HG03439 (cell line): Measurements from ENCODE around the gene SSH2.

Source experiments
- ATAC-seq: cut with Tn5 transposase; IDR thresholded peaks from one replicate; pipeline ENCODE4 v1.9.1; 2021; ENCODE audit warnings: mild to moderate bottlenecking, moderate library complexity; ENCODE audit not compliant: unreplicated experiment

SSH2 gene

DNA sequence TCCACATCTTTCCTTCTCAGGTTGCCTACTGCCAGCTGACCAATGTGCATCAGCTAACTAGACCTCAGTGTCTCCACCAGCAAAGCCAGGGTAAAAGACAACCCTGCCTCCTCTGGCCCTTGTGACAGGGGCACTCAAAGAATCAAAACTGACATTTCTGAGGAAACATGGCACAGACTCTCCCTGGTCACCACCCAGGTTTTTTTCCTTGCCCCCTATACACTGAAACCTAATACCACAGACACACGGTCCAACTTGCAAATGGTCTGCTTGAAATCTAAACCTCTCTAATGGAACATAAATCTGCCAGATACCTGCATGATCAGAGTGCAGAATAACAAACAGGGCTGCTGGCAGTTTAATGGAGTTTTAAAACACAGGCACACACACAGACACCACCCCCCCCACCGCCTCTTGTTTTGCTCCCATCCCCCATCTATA, 287.8 kb downstream of the SSH2 start:
- no peak for ATAC-seq

GRCh38 chr17:29640981-29641642, 288.9 kb downstream of the SSH2 start:
- ATAC-seq, result no peak

DNA sequence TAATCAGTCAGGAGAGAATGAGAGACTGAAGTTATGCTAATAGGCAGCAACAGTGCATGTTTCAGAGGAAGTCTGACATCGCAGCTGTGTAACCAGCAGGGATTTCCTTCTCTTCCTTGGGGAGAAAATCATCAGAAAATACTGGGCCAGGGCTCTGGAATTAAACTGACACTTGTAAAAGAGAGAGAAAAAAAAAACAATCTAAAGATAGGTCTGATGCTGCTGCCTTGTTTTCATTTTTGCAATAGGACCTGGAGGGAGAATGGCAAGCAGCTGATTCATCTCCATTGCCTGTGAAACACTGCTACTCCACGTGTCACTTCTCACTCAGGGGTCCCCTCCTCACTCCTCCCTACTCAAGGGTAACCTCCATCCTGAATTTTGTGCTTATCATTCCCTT, 289.6 kb downstream of the SSH2 start:
- ATAC-seq, result no peak

DNA sequence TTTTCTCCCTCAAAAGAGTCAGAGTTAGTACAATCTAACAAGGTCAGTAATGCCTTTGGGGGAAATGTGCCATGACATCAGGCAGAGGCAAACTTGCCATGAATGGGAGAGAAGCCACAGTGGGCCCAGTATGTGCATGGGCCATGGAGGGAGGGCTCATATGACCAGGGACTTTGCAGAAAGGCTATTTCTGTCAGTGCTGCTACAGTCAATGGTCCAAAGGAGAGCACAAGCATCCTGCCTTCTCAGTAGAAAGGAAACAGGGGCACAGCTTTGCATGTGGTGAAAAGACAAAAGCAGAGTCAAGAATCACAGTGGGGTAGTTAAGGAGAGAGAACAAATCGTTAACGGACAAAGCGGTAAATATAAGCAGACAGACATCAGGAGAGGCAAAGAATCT, 296.1 kb downstream of the SSH2 start:
- no peak for ATAC-seq

DNA sequence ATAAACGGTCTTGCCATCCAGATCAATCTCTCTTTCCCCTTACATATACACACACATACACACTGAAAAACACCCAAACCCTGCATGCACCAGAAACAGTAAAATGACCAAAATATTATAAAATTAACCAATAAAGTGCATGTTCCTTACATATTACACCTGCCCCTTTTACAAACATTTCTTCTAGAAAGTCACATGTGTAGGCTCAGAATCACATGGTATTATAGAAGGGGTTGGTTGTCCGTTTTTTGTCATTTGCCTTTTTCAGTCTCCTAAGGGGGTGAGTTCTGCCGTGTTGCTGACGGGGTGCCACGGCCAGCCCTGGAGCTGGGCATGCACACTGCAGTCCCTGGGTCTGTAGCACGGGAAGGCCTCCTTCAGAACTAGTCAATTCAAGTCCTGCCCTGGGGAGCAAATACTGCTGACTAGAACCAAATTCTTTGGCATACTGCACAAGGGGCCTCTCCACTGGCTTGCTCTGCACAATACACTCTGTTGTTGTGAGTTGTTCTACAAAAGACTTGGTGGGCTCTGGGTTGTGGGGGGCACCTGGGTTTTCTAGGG, 299.3 kb downstream of the SSH2 start:
- no peak for ATAC-seq

DNA sequence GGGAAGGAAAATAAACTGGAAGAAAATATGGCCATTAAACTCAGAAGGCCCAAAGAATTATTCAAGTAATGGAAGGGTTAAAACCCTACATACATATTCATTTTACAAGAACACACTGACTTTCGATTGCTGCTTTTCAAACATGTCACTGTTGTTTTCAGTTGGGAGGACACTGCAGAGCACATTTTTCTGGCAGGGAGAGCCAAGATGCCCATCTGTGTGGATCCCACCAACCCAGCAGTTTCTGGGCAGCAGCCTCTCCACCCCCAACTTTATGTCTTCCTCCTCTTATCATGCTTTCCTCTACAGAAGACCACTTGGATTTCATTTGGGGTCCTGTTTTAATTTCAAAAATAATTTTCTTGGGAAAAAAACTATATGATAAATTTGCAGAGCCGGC, 300.2 kb downstream of the SSH2 start:
- ATAC-seq, result no peak

DNA sequence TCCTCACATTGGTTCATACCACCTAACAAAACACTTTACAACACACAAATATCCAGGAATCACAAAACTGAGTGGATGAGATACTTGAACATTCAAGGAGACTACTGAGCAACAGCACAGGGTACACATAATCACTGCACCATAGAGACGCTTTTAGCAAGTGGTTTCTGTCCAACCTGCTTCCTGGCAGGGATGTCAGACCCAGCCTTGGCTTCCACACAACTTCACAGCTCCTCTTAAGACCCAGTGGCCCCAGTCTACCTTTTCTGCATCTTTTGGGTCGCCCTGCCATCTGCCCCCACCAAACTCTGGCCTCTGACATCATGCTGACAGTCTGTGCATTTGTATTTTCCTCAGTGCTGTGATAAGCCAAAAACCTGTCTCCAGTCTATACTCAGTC, 301.4 kb downstream of the SSH2 start:
- no peak for ATAC-seq

DNA sequence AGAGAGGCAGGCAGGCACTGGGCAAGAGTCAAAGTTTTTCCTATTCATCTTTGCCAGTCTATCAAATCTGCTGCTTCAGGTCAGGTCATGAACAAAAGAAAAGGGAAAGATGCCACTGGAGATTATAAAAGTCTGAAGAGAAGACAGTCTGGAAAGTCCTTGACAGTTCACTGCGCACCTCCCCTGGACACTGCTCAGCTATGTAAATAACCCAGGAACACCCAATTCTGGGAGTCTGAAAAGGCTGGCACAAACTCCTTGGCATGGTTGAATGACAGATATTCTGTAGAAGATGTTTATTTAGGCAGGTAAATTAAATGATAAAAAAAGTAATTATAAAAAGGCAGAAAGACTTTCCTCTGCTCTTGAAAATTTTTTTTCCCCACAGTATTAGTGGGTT, 302.1 kb downstream of the SSH2 start:
- ATAC-seq, result no peak

DNA sequence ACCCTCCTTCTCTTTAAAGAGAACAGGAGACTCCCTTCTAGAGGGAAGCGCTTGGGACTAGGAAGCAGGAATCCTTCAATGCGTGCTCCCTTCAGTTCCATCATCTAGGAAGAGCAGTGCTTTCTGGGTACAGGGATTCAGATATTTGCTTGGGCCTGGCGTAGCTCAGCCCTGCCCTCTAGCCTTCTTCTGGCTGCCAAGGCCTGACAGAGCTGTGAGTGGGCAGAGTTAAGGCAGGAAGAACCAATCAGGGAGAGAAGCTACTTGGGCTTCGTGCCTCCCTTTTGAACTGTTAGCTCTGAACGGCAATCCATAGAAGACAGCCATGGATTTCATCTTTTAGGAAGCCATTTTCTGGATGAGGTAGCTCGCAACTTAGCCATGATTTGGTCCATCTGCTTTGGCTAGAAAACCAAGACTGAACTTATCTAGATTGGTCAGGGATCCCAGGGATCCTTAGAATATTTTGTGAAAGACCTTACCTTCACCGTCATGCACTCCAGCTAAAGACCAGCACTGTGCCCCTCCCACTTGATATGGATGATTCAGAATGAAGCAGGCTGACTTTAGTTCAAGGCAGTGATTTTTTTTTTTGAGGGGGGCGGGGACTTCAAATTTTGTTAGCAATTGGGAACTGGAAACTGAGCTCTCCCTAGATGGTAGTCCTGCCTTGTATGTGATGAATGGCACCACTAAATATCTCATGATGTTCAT, 304.8 kb downstream of the SSH2 start:
- ATAC-seq, result no peak

DNA sequence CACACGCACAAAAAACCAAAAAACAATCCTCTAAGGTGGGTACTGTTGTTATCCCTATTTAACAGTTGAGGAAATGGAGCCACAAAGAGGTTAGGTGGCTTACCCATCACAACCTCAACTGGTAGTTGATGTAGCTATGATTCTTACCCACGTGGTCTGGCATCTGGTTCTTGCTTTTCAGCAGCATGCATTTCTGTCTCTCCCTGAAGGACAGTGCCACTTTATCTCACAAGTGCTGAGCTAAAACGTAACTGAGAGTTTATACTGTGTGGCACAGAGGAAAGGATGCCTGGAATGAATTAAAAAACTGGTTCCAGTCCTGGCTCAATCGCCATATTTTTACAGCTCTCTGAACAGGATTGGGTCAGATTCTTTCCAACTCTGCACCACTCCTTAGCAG, 305.4 kb downstream of the SSH2 start:
- ATAC-seq, result no peak

- ATAC-seq, result no peak
Measured at GRCh38 chr17:29623283-29623647, 306.8 kb downstream of the SSH2 start.

DNA sequence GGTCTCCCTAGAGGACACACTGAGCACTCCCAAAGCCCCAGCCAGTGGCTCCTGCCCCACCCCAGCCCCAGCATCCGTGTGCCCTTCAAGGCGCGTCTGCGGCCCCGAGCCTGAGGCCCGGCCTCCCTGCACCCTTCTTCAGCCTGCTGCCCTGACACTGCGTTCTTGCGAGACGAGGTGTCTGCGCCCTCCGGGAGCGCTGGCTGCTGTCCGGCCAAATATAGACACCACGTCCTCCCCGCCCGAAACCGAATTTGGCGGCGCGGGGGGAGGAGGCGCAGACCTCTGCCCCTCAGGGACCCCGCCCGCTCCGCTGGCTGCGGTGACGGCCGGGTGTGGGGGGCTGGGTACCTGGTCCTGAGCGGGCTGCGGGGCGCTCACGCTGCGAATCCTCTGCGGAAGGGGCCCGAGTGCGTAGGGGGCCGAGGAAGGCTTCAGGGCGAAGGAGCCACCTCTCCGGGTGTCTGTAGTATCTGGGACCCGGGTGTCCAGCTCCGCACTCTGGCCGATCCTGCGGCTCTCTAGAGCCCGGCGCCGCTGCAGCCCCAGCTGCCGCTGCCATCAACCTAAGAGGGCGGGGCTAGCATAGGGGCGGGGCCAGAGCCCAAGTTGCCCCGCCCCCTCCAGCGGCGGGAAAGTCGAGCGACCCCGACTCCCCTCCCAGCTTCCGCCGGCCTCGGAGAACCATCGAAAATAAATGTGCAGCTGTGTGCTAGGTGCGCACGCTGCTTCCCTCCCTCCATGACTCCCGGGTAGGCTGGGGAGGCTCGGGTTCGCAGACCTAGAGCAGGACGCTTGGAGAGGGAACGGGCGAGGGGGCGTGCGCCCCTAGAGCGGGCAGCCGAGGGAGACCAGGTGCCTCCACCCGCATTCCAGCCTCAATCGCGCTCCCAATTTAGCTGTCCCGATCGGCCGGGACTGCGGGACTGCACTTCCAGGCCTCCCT, 307.4 kb downstream of the SSH2 start, which contains the start of gene CORO6:
TSS of gene CORO6 (minus strand) at position 576 of the 946 bp plus-strand sequence. CDS start 1,491 bp downstream, outside the sequence.
- peak; percentile 47 for ATAC-seq

GRCh38 chr17:29621751-29622194, 308.3 kb downstream of the SSH2 start:
- no peak for ATAC-seq

- ATAC-seq, result no peak
Measured at GRCh38 chr17:29620779-29621500, 309.1 kb downstream of the SSH2 start.

GRCh38 chr17:29620271-29620670, 309.8 kb downstream of the SSH2 start:
- ATAC-seq, result no peak

DNA sequence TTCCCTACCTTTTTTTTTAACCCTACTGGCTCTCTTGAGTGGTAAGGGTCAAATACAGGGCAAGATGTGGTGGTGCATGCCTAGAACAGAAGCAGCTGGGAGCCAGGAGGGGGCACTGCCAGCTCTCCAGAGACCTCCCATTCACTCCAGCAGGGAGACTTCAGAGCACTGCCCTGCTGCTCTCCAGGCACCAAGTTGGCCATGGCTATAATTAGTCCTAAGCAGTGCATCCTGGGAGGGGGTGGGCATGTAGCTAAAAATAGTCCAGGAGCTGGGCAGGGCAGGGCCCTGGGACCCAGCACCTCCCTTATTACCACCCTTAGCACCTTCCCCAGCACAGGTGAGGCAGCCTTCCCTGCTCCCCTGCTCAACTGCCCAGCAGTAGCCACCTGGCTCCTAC, 310.8 kb downstream of the SSH2 start:
- no peak for ATAC-seq

GRCh38 chr17:29618272-29619065, 311.6 kb downstream of the SSH2 start:
- ATAC-seq, result no peak

DNA sequence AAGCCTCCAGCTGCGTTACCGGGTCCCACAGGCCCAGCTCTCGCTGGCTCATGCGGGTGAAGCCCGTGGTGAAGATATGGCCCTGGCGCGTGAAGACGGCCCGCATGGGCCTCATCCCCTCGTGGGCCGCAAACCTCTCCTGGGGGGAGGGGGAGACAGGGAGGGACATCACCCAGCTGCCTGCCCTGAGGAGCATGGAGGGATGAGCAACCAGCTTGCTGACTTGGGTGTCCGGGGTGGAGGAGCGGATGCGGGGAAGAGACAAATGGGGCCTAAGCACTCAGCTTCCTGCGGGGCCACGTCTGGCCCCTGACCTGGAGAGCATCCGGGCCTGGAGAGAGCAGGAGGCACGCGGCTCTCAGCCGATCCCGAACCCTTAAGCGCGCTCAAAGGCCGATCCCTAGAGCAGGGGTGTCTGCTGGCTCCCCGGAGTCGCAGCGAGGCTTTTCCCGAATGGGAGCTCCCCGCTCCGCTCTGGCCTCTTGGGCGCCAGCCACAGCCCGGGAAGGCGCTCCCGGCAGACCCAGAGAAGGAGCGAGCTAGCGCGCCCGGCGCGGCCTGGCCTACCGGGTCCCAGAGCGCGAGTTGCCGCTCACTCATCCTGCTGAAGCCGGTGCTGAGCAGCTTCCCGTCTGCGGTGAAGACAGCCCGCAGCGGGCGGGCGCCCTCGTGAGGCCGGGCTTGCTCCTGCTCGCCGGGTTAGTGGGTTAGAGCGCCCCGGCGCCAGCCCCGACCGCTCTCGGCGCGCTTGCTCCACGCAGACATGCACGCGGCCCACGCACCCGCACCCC, 312.4 kb downstream of the SSH2 start:
- peak; percentile 4 for ATAC-seq

GRCh38 chr17:29617125-29617480, 312.9 kb downstream of the SSH2 start:
- peak; percentile 45 for ATAC-seq
